Esophagus muscularis mucosa (tissue), 4 donors: ENCODE data around the gene SFSWAP. TPM values are rescaled to one million over a fixed set of nuclear protein-coding genes. Genes with fewer than 3 reads are reported as not detected.

Experiments
- DNase-seq: peaks from one replicate; pipeline ENCODE4 v3.0.0-alpha.2; 2017; ENCODE audit errors: extremely low spot score
- H3K27ac ChIP-seq, 4 donors: fragments of 200-600 bp; sonication (generic); replicated peaks in 1 of 4; 1 replicate in 3 of 4; 2 replicates in 1 of 4; pipeline ENCODE4 v1.5.1; 2016 to 2019; ENCODE audit warnings: mild to moderate bottlenecking in 1 of 4
- H3K27me3 ChIP-seq, 4 donors: fragments of 200-600 bp; sonication (generic); one replicate each; pipeline versions ENCODE4 v1.5.1 to v1.6.0; 2016 to 2019
- H3K36me3 ChIP-seq, 4 donors: fragments of 200-600 bp; sonication (generic); one replicate each; pipeline ENCODE4 v1.5.1; 2016 to 2019
- H3K4me1 ChIP-seq, 4 donors: fragments of 200-600 bp; sonication (generic); one replicate each; pipeline ENCODE4 v1.5.1; 2016 to 2019
- H3K4me3 ChIP-seq, 4 donors: fragments of 200-600 bp; sonication (generic); 1 replicate in 2 of 4; 2 replicates in 2 of 4; pipeline ENCODE4 v1.5.1; 2016 to 2019; ENCODE audit warnings: mild to moderate bottlenecking in 4 of 4, moderate library complexity in 1 of 4
- H3K9me3 ChIP-seq, 4 donors: fragments of 200-600 bp; sonication (generic); 1 replicate in 3 of 4; 2 replicates in 1 of 4; pipeline ENCODE4 v1.5.1; 2016 to 2019
- EP300 ChIP-seq: sonication (generic); formaldehyde crosslinking; IDR thresholded peaks from one replicate; pipeline ENCODE4 v1.6.1; 2017; ENCODE audit warnings: antibody characterized with exemption
- POLR2A ChIP-seq: fragments of 450-650 bp; IDR thresholded peaks from one replicate; pipeline ENCODE4 v1.6.1; 2017; ENCODE audit warnings: antibody characterized with exemption, moderate library complexity, mild to moderate bottlenecking, low read depth
- POLR2AphosphoS5 ChIP-seq, 2 donors: sonication (generic); formaldehyde crosslinking; IDR thresholded peaks; one replicate each; pipeline ENCODE4 v1.6.1; 2017; ENCODE audit warnings: antibody characterized with exemption in 2 of 2
- WGBS: methylation state at CpG from one replicate; pipeline ENCODE4 v1.1.5; 2018; 5-methylcytosine and 5-hydroxymethylcytosine counted together
- intact Hi-C: fragments of 100-400 bp; cut with DNase I; formaldehyde crosslinking; loops from one replicate; pipeline ENCODE4 v1.15.1; 2023
- total RNA-seq, 4 donors: library from RNA; depleted of rRNA; stranded (reverse); fragments of >200 nt; gene quantifications; one replicate each; pipeline versions ENCODE4 v1.1.0 to v1.2.1, GENCODE V29; 2016
- TF ChIP-seq, protein P1 (sequence below), 3 experiments: fragments of 200-600 bp in 2 of 3; fragments of 450-650 bp in 1 of 3; sonication (generic) in 2 of 3; IDR thresholded peaks; one replicate each; pipeline ENCODE4 v1.5.1; 2017 to 2019; ENCODE audit warnings: antibody characterized with exemption in 3 of 3, mild to moderate bottlenecking in 2 of 3, moderate library complexity in 1 of 3

Gene SFSWAP
- total RNA-seq, 4 donors from 2014 or later = 21.7 to 28.2 (median 25.0) TPM

DNA sequence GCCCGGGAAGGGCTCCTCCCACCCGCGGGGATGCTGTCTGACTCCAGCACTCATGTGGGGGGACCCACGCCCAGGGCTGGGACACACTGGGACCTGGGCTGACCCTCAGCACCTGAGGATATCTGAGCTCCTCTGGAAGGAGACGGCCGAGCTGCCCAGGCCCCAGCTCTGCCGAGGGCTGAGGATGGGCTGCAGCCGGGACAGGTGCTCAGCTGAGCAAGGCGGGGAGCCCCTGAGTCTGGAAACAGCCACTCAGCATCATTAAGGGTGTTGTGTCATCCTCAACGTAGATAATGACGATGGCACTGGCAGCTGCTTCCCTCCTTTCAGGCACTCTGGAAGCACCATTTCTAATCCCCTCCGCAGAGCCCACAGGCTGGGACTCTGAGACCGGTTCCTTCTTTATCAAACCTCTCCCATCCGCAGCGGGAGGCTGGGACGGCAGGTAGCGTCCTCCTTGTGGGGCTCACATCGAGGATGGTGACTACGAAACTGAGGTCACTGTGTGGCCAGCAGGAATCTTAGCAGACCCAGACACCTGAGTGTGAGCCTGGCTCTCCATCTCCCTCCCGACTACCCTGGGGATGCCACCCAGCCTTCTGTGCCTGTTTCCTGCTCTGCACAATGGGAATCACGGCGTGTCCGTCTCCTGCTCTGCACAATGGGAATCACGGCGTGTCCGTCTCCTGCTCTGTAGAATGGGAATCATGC lies 26.7 kb upstream of the SFSWAP start:
- no peak for DNase-seq
- no peak overlapping the region for H3K4me3 ChIP-seq
- no peak for TF ChIP-seq POLR2AphosphoS5 (IDR thresholded peaks at IDR 0.05)
- no peak for TF ChIP-seq POLR2A
- TF ChIP-seq EP300 = no peak
- TF ChIP-seq, protein P1, sequence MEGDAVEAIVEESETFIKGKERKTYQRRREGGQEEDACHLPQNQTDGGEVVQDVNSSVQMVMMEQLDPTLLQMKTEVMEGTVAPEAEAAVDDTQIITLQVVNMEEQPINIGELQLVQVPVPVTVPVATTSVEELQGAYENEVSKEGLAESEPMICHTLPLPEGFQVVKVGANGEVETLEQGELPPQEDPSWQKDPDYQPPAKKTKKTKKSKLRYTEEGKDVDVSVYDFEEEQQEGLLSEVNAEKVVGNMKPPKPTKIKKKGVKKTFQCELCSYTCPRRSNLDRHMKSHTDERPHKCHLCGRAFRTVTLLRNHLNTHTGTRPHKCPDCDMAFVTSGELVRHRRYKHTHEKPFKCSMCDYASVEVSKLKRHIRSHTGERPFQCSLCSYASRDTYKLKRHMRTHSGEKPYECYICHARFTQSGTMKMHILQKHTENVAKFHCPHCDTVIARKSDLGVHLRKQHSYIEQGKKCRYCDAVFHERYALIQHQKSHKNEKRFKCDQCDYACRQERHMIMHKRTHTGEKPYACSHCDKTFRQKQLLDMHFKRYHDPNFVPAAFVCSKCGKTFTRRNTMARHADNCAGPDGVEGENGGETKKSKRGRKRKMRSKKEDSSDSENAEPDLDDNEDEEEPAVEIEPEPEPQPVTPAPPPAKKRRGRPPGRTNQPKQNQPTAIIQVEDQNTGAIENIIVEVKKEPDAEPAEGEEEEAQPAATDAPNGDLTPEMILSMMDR (IDR thresholded peaks at IDR 0.05) = no peak
- no peaks in the 10 kb centered on the region for H3K4me1 ChIP-seq
- H3K9me3 ChIP-seq = no peaks in the 10 kb centered on the region
- 75% methylated on average over 20 of the region's 26 CpGs for WGBS
- no peaks in the 10 kb centered on the region for H3K36me3 ChIP-seq
- peaks cover 0 to 52% (median 3%) of the 10 kb centered on the region in 4 donors for H3K27me3 ChIP-seq
- intact Hi-C loops = no loop called here
- H3K27ac ChIP-seq = no peak overlapping the region

DNA sequence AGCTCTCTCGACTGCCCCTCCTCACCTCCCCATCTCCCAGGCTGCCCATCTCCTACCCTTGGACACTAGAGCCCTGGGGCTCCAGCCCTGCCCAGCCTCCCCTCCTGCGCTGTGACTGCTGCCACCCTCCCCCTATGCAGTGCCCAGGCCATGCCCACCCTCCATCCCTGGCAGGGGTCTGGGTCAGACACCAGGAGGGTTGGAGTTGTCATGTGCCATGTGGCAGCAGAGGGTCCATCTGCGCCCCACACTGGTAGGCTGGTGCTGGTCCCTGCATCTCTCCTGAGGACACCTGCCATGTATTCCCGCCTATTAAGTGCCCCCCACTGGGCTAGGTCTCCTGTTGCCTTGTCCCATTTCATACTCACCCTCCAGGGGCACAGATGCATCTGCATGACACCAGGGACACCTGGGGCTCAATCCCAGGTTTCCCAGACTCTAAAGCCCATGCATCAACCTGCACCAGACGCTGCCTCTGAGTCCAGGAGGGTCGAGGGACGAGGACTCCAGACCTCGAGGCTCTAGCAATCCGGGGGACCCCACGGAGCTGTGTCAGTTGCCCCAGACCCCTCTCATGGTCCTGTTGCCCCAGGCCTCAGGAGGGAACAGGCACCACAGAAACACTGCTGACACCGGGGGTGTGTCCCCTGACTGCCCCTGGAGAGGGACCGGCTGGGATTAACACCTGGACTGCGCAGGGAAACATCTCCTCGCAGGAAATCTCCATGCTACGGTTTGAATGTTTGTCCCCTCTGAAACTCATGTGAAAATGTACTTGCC lies 23.4 kb upstream of the SFSWAP start:
- Histone ChIP-seq H3K4me1 (no peaks in the 10 kb centered on the region), H3K27ac (no peak overlapping the region), H3K36me3 (no peaks in the 10 kb centered on the region), H3K4me3 (no peak overlapping the region), H3K9me3 (no peaks in the 10 kb centered on the region), H3K27me3 (peaks cover 0 to 63% (median under 1%) of the 10 kb centered on the region in 4 donors)
- intact Hi-C loops = no loop called here
- 83% methylated on average over 8 of the region's 15 CpGs for WGBS
- DNase-seq = no peak
- TF ChIP-seq POLR2AphosphoS5 (IDR thresholded peaks at IDR 0.05) = no peak
- TF ChIP-seq EP300 = no peak
- TF ChIP-seq POLR2A = no peak
- TF ChIP-seq, protein P1 (IDR thresholded peaks at IDR 0.05) = no peak

DNA sequence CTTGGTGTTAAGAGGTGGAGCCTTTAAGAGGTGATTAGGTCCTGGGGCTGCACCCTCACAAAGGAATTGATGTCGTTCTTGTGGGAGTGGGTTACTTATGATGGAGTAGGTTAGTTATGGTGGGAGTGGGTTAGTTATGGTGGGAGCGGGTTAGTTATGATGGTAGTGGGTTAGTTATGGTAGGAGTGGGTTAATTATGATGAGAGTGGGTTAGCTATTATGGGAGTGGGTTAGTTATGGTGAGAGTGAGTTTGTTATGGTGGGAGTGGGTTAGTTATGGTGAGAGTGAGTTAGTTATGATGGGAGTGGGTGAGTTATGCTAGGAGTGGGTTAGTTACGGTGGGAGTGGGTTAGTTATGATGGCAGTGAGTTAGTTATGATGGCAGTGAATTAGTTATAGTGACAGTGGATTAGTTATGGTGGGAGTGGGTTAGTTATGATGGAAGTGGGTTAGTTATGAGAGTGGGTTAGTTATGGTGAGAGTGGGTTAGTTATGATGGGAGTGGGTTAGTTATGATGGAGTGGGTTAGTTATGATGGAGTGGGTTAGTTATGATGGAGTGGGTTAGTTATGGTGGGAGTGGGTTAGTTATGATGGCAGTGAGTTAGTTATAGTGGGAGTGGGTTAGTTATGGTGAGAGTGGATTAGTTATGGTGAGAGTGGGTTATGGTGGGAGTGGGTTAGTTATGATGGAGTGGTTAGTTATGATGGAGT lies 22.6 kb upstream of the SFSWAP start:
- 85% methylated on average over 3 of the region's 3 CpGs for WGBS
- Histone ChIP-seq H3K27ac (no peak overlapping the region), H3K4me1 (no peaks in the 10 kb centered on the region), H3K9me3 (no peaks in the 10 kb centered on the region), H3K27me3 (peaks cover 0 to 66% (median 0%) of the 10 kb centered on the region in 4 donors), H3K36me3 (no peaks in the 10 kb centered on the region), H3K4me3 (no peak overlapping the region)
- TF ChIP-seq, protein P1 (IDR thresholded peaks at IDR 0.05) = no peak
- TF ChIP-seq POLR2A = no peak
- TF ChIP-seq POLR2AphosphoS5 (IDR thresholded peaks at IDR 0.05) = no peak
- no peak for TF ChIP-seq EP300
- intact Hi-C loops = no loop called here
- DNase-seq = no peak

DNA sequence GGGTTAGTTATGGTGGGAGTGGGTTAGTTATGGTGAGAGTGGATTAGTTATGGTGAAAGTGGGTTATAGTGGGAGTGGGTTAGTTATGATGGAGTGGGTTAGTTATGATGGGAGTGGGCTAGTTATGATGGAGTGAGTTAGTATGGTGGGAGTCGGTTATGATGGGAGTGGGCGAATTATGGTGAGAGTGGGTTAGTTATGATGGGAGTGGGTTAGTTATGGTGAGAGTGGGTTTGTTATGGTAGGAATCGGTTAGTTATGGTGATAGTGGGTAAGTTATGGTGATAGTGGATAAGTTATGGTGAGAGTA lies 22.1 kb upstream of the SFSWAP start:
- Histone ChIP-seq H3K4me3 (no peak overlapping the region), H3K4me1 (no peaks in the 10 kb centered on the region), H3K36me3 (no peaks in the 10 kb centered on the region), H3K9me3 (no peaks in the 10 kb centered on the region), H3K27me3 (peaks cover 0 to 66% (median 0%) of the 10 kb centered on the region in 4 donors), H3K27ac (no peak overlapping the region)
- WGBS = 92% methylated on average over 3 of the region's 3 CpGs
- no peak for DNase-seq
- TF ChIP-seq, protein P1 (IDR thresholded peaks at IDR 0.05) = no peak
- TF ChIP-seq POLR2AphosphoS5 (IDR thresholded peaks at IDR 0.05) (no peak), POLR2A (no peak), EP300 (no peak)
- intact Hi-C loops = no loop called here
